NCI-H1694 (cell line): ENCODE results near the gene OR5AC2.

Source experiments
- DNase-seq: peaks from one replicate; lab custom pipeline; 2025; lab: John Stamatoyannopoulos, UW

Gene OR5AC2, protein sequence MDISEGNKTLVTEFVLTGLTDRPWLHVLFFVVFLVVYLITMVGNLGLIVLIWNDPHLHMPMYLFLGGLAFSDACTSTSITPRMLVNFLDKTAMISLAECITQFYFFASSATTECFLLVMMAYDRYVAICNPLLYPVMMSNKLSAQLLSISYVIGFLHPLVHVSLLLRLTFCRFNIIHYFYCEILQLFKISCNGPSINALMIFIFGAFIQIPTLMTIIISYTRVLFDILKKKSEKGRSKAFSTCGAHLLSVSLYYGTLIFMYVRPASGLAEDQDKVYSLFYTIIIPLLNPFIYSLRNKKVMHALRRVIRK

DNA sequence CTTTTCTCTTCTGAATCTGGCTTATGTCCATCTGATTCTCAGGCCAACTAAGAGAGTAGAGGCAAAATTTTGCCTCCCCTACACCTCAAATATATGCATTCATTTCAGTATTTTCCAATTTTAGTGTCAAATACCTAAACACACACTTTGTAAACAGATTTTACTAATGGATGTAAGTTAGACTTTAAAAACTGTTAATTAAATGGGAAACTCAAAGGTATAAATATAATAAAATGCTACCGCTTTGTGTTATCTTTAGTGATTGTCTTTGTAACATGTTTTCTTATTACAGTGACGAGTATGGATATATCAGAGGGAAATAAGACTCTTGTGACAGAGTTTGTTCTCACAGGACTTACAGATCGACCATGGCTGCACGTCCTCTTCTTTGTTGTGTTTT, at the start of gene OR5AC2:
OR5AC2 (plus strand) TSS at position 301 of the 400 bp plus-strand sequence; CDS start at position 301, 0 bp downstream.
- no peak for DNase-seq

DNA sequence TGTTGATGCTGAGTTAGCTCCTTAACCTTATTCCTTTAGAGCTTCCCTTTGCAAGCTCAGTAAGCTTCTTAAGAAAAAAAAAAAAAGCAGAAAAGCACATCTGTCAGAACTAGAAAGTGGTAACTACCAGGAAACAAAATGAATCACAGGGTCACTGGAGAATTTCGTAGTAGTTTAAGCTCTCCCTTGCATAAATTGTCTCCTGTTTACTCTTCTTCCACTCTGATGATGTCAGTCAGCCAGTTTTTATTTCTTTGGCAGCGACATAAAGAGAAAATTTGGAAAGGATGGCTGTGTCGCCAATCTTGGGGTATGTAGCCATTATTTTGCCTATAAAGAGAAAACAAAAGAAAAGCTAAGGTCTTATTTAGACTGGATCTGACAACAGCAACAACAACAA, 48.7 kb upstream of the OR5AC2 start:
- no peak for DNase-seq

DNA sequence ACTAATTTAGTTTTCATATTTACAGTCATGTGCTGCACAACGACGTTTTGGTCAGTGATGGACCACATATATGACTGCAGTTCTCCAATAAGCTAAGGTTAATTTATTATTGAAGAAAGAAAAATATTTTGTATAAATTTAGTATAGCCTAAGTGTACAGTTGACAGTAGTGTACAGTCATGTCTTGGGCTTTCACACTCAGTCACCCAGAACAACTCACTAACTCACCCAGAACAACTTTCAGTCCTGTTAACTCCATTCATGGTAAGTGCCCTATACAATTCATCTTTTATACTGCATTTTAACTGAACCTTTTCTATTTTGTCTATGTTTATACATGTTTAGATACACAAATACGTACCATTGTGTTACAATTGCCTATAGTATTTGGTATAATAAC, 48.1 kb upstream of the OR5AC2 start:
- no peak for DNase-seq

DNA sequence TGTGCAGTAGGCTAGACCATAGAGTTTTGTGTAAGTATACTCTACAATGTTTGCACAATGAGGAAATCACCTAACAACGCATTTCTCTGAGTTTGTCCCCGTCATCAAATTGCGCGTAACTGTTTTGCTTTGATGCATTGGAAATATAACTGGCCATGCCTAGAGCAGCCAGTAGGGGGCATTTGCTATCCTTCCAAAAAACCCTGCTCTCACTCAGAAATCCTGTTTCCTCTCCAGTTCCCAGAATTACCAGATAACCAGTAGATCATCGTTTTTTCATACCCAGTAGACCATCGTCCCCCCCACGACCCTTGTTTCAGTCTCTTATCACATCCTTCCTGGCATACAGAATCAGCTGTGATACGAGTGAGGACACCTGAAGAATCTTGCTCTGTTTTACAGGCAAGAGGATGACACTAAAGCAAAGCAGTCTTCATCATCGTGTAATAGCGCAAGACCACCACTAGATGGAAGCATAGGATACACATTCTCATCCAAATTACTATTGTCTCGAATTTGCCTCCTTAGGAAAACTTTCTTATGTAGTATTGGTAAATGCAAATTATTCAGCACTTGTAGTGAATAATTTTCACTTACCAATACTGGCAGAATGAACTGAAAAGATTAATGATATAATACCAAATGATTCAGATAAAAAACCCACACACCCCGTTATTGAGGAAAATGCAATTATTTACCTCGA, 47.5 kb upstream of the OR5AC2 start:
- DNase-seq = peak; percentile 87

DNA sequence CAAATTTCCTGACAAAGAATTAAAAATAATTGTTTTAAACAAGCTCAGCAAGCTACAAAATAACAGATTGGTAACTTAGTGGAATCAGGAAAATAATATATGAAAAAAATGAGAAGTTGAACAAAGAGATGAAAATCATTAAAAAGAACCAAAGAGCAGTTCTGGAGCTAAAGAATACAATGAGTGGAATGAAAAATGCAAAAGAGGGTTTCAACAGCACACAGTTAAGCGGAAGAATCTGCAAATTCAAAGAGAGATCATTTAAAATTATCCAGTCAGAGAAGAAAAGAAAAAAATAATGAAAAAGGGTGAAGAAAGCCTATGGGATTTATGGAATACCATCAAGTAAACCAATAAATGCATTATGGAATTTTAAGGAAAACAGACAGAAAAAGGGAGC, 45.6 kb upstream of the OR5AC2 start:
- no peak for DNase-seq

DNA sequence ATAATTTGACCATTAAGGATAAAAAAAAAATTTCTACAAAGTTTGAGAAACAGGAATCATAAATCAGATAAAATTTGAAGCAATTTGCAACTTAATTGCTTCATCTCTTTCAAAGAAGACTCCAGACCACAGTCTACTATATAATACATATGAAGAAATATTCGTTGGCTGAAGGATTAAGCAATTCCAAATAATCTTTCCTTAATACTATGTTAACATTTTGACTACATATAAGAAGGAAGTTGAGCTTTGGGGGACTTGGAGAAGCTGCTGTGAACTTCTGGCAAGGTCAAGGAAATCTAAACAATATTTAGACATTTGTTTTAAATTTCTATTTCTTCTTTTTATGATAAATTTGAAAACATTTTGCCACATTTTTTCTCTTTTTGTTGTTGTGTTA, 38.4 kb upstream of the OR5AC2 start:
- no peak for DNase-seq

DNA sequence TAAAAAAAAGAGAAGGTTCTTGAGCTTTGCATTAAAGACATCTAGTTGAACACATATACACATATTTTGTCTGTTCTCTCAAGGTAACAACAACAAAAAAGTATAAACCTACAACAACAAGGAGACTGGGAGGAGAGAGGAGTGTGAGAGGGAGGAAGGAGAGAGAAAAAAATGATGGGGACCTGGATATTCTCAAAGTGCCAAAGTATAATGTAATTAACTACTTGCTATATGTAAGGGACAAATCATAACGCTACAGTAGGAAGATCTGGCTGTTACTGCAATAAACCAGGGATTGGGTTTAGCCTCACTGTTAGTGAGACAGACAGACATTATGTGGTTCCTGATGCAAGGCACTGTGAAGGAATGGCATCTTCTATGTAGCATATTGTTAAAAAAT, 37.7 kb upstream of the OR5AC2 start:
- no peak for DNase-seq

DNA sequence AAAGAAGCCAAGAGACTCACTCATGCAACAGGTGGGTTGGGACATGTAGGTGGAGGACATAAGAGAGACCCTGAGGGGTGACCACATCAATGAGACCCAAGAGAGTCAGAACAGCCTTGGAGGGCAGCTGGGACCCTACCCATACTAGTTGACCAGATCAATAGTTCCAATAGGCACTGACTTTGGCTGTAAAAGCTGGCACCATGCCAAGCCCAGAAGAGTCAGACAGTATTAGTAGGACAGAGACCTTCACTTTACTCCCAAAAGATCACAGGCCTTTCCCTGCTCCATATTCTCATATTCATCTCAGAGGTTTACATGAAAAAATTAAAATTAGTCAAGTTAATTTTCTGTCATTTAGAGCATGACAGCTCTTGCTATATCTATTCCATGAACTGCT, 30.9 kb upstream of the OR5AC2 start:
- no peak for DNase-seq

DNA sequence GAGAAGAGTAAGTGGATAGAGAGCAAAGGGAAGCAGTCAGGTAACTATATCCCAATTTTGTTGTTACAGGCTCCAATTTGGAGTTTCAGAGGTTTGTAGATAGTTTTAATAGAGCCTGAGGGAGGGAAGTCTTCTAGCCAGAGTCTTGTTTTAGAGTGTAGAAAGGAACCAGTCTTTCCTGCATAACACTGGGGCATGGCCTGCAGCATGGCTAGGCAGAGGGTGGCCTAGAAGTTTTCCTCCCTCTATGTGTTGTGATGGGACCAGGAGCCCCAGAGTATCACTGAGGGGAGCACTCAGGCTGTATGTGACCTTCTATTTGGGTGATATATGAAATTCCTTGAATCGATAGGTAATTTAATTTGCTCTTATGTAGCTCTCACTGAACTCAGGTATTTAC, 29.3 kb upstream of the OR5AC2 start:
- DNase-seq = no peak

DNA sequence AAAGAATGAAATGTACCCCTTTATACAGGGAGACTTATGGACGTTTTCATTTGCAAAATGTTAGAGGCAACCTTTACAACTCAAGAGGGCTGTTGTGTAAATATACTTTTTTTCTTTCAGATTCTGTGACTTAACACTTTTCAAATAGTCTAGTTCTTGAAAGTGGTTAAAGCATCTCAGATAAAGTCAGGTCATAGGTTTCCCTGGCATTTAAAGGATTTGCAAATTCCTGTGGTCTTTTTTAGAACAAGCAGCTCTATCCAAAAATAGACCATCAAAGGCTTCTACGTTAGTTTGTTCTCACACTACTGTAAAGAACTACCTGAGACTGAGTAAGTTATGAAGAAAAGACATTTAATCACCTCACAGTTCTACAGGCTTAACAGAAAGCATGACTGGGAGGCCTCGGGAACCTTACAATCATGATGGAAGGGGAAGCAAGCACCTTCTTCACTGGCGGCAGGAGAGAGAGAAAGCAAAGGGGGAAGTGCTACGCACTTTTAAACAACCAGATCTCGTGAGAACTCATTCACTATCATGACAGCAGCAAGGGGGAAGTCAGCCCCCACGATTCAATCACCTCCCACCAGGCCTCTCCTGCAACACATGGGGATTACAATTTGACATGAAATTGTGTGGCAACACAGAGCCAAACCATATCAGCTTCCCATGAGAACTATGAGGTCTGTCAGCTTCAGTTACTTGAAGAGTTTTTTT, 28.6 kb upstream of the OR5AC2 start:
- no peak for DNase-seq

DNA sequence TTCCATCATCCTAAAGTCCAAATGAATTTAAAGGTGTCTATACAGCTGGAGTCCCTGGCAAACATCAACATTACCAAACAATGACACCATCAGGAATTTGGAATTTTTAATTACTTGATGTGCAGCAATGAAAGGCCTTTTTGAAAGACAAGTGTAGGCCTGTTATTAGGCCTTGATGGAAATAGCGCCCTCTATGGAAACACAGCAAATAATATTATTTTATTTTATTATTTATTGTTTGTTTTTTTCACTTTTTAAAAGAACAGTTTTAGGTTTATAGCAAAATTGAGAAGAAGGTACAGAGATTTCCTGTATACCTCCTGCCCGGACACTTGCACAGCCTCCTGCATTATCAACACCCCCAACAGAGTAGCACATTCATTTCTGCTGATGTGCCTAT, 18.1 kb upstream of the OR5AC2 start:
- no peak for DNase-seq

DNA sequence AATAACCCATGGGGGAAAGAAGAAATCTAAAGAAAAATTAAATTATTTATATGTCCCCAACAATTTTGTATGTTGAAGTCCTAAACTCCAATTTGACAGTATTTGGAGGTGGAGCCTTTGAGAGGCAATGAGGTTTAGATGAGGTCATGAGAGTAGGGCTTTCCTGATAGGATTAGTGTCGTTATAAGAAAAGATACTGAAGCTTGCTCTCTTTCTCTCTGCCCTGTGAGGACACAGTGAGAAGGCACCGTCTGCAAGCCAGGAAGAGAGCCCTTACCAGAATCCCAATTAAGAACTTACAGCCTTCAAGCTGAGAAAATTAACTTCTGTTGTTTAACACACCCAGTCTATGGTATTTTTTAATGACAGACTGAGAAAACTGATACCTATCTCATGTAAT, 16.1 kb upstream of the OR5AC2 start:
- no peak for DNase-seq

DNA sequence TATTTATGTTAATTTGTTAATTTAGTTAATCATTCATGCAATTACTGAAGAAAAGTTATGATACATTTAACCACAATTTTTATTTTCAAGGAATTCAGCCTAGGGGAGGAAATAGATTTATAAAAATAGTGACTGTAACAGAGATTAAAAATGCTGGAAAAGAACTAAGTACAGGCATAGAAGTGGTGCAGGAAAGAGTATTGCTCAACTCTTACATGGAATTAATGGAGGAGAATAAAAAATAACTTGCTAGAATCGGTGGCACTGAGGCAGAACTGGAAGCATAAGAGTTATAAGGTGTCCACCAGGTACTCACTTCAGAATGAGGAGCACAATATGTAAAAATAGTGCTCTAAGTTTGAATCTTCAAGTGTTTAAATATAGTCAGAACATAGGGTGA, 13.5 kb upstream of the OR5AC2 start:
- no peak for DNase-seq

DNA sequence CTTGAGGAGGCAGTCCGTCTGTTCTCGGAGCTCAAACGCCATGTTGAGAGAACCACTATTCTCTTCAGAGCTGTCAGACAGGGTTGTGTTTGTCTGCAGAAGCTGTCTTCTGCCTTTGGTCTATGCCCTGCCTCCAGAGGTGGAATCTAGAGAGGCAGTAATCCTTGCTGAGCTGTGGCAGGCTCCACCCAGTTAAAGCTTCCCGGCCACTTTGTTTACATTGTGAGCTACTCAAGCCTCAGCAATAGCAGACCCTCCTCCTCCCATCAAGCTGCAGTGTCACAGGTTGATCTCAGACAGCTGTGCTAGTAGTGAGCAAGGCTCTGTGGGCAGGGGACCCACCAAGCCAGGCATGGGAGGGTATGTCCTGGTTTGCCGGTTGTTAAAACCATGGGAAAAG, 8.9 kb downstream of the OR5AC2 start:
- DNase-seq = no peak

DNA sequence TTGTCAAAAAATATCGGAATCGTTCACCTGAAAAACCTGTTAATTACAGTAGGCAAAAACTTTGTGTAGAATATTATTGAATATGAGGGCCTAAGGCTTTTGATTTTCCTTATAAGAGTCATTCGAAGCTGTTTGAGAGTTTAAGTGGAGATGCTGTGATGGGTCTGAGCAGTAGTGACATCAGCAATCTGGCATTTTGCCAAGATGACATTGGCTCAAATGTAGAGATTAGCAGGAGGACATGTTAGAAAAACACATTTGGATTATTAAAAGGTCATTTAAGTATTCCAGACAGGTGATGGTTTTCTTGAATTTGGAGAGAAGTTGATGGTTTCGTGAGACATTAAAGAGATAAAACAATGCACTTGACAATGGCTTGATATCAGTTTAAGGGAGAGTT, 12.9 kb downstream of the OR5AC2 start:
- no peak for DNase-seq

DNA sequence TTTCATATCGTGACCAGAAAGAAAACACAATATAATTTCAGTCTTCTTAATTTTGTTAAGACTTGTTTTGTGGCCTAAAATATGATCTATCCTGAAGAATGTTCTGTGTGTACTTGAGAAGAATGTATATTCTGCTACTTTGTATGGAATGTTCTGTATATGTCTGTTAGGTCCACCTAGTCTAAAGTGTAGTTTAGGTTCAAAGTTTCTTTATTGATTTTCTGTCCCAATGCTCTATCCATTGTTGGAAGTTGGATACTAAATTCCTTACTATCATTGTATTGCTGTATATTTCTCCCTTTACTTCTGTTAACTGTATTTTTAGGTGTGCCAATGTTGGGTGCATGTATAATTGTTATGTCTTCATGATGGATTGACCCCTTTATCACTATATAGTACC, 21.2 kb downstream of the OR5AC2 start:
- no peak for DNase-seq

DNA sequence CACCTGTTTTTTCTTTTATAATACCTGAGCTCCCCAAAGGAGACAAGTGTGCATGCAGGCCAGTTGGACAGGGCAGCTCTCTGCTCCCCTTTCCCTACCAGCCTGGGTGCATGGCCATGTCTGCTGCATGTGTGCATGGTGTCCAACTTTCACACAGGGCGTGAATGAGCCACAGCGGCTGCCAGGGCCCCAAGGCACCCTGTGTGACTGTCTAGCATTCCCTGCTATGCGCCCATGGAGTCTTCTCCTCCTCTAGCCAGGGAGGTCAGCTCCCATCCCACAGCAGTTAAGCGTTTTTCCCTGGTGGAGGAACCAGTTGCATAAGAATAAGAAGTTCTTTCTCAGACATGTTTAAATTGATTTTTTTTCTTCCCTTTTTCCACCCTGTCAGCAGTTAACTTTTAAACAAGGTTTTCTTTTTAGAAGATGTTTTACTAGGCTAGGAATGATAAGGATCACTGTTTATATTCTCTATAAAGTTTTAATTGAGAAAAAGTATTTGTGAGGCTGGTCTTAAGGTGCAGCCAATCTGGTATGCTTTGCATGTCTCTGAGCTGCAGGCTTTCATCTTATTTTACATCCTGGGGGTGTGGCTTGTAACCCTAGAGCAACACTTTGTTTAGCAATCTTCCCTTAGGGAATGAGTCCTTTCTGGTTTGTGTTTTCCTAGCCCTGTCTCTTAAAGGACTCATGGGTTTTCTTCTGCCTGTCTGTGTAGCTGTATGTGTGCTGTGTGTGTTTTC, 23.0 kb downstream of the OR5AC2 start:
- no peak for DNase-seq

DNA sequence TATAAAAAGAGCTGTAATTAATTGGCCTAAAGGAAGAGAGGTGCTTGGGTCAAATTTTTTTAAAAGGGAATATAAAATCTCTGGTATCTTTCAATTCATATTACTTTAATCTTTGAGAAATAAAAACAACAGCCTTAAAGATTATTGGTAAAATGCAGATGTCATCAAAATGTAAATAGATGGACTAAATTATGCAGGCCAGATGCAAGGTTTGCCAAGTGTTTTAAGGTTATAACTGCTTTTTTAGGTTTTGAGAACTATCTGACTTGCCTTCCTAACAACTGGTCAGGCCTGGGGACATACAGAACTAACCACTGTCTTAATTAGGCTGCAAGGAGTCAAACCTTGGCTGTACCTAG, 23.6 kb downstream of the OR5AC2 start:
- no peak for DNase-seq

DNA sequence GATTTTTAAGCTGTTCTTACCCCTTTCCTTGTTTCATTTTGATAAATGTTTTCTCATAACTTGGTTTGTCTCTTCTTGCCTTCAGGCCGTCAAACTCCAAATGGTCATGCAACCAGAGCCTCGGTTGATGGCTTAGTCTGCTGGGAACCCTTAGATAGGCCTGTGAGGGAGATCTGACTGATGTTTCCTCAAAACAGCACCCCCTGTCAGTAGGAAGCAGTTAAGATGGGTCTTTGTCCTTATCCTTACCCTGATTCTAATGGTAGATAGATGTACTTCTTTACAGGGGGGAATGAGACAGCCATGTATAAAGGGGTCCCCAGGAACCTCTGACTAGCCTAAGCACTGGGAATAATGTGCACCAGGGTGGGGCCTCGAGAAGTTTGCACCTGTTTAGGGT, 27.3 kb downstream of the OR5AC2 start:
- no peak for DNase-seq

DNA sequence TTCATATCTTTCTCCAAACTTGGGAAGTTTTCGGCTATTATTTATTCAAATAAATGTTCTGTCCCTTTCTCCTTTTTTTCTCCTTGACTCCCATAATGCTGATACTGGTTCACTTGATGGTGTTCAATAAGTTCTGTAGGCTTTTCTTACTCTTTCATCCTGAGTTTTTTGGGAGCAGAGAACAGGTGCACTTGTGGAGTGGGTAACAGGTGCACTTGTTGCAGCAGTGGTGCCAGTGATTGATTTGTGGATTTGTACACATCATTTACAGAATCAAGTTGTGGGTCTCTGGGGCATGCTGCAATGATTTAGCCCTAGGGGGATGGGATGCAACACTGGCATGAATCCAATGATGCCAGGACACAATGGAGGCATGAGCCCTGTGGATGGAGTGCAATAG, 28.7 kb downstream of the OR5AC2 start:
- DNase-seq = no peak

DNA sequence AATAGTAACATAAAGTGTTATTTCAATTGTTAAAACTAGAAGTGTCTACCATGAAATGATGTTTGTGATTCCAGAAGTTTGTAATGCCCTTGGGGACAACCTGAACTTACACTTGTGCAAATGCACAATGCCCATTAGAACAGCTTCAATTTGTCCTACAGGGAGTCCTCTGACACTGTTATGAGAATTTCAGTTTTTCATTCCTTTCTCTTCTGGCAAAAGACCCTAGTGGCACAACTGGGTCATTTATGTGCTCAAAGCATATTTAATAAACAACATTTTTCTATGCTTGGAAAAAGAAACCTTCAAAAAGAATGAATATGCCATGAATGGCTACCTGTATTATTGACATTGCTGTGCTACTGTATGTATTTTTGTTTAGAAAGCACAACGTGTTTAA, 43.4 kb downstream of the OR5AC2 start, which contains the start of gene OR5H1:
OR5H1 (plus strand) TSS at position 301 of the 400 bp plus-strand sequence. CDS start 1,977 bp downstream, outside the sequence.
- no peak for DNase-seq

DNA sequence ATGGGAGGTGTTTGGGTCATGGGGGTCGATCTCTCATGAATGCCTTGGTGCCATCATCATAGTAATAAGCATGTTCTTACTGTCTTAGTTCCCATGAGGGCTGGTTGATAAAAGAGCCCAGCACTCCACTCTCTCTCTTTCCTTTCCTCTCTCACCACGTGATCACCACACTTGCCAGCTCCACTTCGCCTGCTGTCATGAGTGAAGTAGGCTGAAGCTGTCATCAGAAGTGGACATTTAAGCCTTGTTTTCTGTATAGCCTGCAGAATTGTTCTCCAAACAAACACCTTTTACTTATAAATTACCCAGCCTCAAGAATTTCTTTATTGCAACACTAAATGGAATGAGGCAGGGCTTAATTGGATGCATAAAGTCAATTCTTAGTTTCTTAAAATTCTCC, 49.7 kb downstream of the OR5AC2 start:
- DNase-seq = no peak
